ACHN (cell line): ENCODE data around the gene OLFM3.

ENCODE experiments used
- DNase-seq: peaks from one replicate; pipeline ENCODE4 v3.0.0-alpha.2; 2015
- in situ Hi-C: cut with HindIII; loops from 2 replicates; pipeline ENCODE4 v1.10.0; 2017; ENCODE audit warnings: low sequenced_read_pairs, low pct_ligation_motif_present, low pct_unique_long_range_greater_than_20kb

Gene OLFM3

DNA sequence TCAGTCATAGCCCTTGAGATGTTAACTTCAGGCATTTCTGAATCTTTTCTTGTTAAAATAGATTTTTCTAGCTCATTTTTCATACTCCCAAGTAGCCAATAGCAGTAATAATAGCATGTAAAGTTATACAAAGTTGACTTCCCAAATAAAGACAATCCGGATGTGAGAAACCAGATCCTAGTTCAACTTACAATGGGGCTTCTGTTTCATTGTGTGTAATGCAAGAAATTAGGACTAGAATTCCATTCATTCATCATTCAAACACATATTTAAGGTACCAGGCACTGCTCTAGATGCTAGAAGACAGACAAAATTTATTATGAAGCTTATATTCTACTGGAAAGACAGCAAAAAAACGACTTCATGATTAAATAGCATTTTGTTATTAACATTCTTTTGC is 240.3 kb downstream of the OLFM3 start:
- in situ Hi-C loops: no loop called here
- no peak for DNase-seq
